Renal cortex interstitium (tissue), 11 donors: ENCODE data around the gene PLA2R1. TPM values are rescaled to one million over a fixed set of nuclear protein-coding genes. Genes with fewer than 3 reads are reported as not detected.

ENCODE experiments used
- DNase-seq, 11 donors: peaks; one replicate each; pipeline ENCODE4 v3.0.0-alpha.2; 2013; ENCODE audit warnings: low read depth in 9 of 11, low spot score in 4 of 11; ENCODE audit errors: extremely low read depth in 1 of 11
- polyA plus RNA-seq, 3 donors: library from polyadenylated mRNA; unstranded; fragments of 120-200 nt; gene quantifications; one replicate each; pipeline ENCODE4 v1.2.1, GENCODE V29; 2013; ENCODE audit not compliant: insufficient read length in 3 of 3

The PLA2R1 gene
- polyA plus RNA-seq, 3 donors = 79.0 to 117 (median 82.1) TPM

DNA sequence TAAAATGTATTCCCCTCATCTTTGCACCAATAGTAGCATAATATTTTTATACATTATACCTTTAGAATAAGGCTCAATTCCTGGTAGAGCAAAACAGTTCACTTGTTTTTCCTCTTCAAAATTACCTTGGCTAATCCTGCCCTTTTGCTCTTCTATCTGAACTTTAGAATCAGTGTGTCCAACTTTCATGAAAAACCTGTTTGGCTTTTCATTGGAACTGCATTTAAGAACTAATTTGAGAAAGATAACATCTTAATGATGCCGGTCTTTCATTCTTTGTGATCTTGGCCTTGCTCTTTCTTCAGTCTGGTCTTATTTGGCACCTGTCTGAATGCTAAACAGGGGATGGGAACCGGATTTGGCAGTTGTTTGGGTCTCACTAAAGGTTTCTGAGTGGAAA is 151.5 kb downstream of the PLA2R1 start:
- no peak for DNase-seq

DNA sequence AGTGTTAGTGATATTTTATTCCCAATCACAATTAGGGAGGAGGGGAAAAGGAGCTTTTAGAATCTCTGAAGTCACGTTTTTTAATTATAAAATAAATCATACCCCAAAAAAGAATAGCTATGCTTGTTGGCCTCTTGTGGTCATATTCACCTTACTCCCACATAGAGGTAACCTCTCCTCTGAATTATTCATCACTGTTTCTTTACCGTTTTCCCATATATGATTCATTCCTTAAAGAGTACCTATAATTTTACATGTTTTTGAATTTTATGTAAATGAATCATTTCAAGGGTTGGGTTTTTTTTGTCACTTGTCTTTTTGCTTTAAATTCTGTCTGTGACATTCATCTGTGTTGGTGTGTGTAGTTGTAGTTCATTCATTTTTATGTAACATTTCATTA is 153.8 kb downstream of the PLA2R1 start:
- DNase-seq = no peak

DNA sequence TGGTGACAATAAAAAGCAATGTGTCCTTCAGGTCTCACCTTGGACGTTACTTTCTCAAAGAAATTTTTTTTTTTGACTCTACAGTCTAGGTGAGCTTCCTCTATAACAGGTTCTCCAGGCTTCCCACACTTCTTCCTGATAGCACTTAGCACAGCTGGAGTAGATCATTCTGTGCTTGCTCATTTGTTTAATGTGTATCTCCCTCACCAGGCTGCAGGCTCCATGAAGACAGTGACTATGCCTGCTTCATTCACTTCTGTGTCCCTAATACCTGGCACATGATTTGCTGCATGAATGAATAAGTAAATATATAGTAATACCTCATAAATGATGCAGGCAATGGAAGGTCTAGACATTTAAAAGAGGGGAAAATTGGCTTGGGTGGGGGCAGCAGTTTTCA is 154.5 kb downstream of the PLA2R1 start:
- DNase-seq = no peak

DNA sequence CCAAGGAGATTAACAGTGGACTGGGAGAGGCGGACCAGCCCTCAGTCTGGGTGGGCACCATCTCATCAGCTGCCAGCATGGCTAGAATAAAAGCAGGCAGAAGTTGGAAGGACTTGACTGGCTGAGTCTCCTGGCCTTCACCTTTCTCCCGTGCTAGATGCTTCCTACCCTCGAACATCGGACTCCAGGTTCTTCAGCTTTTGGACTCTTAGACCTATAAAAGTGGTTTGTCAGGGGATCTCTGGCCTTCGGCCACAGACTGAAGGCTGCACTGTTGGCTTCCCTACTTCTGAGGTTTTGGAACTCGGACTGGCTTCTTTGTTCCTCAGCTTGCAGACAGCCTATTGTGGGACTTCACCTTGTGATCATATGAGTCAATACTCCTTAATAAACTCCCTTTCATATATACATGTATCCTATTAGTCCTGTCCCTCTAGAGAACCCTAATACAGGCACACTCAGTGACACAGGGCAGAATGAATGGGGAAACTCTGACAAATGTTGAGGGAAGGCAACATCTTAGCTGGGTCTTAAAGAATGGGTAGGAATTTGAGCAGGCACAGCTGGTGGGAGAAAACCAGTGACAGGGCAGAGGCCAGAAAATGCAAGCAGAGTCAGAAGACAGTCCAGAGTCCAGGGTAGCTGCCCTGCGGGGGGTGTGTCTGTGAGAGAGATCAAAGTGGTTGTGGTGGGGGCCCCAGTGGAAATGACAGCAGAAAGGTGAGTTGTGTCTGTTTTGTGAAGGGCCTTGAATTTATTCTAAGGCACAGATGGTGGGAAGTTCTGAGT is 156.3 kb downstream of the PLA2R1 start:
- no peak for DNase-seq

DNA sequence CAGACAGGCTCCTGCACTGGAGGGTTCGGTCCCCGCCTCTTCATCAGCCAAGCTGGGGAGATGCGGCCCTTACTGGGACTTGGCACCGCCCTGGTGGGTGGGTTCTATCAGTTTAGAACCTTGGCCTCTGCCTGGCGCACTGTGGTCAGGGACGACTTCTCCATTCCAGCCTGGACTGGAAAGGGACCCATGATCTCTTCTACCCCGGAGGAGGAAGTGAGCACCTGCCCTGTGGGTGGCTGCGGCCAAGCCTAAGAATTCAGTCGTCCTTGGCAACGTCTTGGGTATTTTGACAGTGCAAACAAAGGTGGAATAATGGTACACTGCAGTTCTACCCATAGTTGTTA is 157.5 kb downstream of the PLA2R1 start:
- DNase-seq = no peak

DNA sequence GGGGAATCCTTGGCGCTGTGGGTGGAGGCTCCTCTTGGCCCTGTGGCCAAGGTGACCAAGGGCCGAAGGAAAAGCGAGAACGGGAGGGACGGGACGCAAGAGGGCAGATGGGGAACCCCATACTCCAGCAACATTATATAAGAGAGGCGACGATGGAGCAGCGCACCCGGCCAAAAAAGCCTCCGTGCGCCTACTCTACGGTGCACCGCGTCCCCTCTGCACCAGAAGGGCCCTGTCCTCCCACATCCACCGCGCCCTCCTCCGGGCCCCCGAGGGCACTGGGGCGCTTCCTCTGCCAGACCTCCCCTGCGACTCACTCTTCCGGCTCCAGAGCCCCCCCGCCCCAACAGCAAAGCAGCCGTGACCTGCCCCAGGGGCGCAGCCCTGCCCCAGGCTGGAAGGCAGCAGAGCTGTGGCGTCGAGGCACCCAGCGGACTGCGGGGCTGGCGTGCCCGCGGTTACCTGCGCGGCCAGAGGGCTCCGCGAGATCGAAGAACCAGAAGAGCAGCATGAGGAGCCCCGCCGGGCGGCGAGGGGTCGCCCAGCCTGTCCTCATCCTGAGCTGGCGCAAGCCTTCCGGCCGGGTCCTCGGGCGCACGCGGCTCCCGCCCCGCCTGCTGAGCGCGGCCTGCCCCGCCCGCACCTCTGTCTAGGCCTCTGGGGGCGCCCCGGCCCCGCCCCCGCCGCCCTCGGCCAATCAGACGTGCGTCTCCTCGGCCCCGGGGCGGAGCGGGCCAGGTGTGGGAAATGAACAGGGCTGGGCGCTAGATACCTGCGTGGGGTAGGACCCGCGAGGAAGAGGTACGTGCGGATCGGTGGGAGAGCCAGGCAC is 158.1 kb downstream of the PLA2R1 start, which contains the start of gene LY75:
LY75 (minus strand) TSS at position 630 of the 832 bp plus-strand sequence.
- DNase-seq = peak in 3 of 11 donors; percentile 29 to 41 (median 35)

DNA sequence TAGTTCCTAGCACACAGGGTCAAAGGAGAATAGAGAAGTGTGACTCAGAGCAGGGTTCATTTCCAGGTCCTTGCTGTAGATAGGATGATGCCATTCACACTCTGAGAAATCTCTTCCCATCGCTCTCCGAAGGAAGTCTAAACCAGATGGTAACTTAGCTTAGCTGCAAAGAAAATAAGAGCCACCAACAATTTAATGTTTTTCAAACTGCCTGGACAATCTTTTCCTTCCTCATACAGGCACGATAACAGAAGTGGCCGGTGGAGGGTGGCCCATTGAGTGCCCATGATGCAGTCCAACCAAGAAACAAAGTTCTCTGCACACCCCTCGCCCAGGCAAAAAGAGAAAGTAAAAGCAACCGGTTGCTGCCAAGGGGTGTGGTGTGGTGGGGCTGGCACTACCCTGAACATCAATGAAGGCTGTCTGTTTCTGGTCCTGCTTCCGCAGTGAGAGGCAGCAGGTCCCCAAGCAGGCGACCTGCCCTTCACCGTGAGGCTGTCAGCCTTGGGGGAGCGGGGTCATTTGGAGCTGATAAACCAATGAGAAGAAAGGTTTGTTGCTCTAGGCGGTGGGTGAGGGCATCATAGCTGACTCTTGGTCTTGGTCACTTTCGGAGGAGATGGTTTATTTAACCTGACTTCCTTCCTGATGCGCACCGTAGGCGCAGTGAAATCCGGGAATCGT is 158.8 kb downstream of the PLA2R1 start:
- DNase-seq = no peak

DNA sequence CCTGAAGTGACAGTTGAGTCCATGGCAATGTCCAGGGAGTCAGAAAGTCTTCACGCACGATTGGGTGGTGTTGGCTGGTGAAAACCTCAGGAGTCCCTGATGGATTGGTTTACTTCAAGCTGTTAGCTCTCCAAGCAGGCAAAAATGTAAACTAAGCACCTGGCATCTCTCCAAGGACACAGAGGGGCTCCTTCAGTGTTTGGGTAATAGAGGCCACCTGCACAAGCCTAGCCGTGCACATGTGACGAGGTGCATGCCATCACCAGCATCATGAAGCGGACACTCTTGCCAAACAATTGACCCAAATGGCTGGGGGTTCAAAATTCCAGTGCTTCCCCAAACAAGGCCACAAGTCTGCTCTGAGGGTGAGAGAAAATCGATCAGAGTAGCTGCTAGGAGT is 159.7 kb downstream of the PLA2R1 start:
- no peak for DNase-seq

DNA sequence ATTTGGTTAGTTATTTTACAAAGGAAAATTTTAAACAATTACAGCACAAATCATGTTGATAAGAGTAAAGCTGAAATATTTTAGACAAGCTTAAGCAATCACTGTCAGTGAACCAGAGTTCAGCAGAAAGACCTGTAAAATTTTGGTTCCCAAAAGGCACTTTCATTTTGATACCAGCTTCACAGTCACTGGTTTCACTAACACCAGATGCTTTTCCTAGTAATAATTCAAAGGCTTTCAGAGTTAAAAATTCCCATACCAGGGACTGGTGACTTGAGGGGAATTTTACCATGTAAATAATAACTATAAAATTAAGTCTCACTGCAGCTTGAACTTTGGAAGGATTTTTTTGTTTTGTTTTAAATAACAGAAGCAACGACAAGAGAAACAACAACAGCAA is 162.1 kb downstream of the PLA2R1 start:
- DNase-seq = no peak

DNA sequence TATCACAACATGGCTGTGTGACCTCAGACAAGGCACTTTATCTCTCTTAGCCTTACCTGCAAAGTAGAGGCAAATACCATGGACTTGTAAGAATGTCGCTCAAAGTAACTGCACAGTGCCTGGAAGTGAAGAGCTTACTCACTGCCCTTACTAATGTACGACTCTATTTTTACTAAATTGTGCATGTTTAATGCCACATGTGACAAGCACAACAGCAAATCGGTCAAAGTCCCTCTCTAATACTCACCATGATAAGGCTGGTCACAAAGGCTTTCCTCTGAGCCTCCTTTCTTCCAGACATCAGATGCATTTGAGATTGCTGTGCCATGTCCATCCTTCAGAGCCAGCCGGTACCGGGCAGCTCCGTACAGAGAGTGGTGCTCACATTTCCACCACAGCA is 164.0 kb downstream of the PLA2R1 start:
- DNase-seq = no peak

DNA sequence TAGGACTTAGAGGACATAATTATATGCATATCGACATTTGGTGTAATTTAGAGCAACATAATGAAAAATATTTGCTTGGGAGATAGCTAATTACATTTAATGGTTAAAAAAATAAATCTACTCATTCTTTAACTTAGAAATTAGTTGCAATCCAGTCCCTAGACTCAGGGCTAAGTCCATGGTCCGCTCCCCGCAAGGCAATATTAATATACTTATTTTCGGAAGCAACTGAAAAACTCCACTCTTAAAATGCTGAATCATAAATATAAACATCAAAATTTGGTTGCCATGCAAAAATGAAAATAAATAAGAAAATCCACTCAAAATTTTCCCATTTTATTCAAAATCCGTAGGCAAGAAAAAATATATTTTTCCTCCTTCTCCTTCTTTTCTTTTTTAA is 164.7 kb downstream of the PLA2R1 start:
- DNase-seq = no peak

DNA sequence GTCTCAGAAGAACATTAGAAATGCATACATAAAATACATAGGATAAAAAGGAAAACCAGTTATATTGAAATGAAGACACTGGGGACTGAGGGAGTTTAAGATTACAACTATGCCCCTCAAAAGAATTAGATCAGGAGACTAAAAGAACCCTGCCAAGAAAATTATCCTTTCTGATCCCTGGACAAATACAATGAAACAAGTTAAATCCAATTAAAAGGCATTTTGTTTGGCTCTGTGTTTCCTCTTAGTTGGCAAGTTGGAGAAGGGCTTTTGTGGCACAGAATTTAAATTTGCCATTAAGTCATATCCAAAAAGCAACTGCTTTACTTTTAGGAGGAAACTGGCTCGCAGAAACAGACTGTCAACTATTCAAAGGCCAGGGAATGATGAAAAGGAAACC is 165.3 kb downstream of the PLA2R1 start:
- no peak for DNase-seq

DNA sequence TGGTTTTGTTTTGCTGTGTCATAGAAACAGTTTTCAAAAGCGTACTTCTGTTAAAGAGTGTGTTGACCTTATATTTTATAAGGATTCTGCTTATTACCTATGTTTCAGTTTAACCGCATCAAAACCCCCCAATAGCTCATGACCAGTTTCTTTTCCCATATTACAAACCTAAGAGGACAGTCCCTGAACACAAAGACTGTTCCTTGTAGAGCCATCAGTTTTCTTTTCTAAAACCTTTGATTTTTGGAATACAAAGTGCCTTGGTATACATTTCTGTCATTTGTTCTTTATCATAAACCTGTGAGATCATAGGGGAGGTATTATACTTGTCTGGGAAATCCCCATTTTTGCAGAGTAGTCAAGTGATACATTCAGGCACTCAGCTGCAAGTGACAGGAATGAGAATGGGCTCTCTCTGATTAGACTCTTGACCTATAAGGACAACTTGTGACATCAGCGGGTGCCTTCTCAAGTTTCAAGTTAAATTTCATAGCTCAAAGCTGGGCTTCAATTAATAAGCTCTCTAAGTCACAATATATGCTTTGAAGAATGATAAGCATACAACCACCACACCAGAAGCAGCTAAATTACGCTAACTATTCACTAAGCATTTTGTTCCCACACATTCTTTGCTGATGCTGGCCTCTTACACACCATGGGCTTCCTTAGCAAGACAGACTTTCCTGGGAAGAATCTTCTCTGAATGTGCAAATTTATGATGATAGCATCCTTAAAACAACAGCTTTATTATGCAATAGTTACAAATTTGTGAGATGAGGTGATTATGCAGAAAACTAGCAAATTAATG is 167.0 kb downstream of the PLA2R1 start:
- DNase-seq = no peak

DNA sequence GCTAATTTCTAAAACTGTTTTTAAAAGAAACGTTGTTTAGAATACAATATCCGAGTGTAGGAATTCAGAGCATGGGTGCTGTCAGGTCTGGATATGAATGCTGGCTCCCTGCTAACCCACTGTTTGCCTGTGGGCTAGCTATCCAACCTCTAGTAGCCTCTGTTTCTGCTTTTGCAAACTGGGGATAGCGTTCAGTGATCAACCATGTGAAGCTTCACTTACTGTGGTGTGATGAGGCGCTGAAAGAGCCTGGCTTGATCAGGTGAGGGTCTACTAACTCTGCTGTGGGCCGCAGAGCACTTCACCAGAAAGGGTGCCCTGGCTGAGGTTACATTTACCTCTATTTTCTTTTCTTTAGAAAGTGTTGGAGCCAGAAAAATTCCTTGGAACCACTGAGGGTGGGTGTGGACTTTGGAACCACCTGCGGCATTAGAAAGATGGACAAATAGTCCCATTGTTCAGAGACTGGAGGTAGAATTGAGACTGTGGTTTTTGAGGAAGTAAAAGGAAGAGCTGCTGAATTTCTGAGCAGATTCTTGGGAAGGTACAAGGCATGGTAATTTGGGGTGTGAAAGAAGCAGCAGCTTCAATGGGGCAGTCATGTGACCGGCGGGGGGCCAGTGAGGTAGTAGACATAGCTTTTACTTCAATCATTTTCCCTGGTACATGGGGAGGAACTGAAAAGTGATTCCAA is 168.1 kb downstream of the PLA2R1 start:
- no peak for DNase-seq

DNA sequence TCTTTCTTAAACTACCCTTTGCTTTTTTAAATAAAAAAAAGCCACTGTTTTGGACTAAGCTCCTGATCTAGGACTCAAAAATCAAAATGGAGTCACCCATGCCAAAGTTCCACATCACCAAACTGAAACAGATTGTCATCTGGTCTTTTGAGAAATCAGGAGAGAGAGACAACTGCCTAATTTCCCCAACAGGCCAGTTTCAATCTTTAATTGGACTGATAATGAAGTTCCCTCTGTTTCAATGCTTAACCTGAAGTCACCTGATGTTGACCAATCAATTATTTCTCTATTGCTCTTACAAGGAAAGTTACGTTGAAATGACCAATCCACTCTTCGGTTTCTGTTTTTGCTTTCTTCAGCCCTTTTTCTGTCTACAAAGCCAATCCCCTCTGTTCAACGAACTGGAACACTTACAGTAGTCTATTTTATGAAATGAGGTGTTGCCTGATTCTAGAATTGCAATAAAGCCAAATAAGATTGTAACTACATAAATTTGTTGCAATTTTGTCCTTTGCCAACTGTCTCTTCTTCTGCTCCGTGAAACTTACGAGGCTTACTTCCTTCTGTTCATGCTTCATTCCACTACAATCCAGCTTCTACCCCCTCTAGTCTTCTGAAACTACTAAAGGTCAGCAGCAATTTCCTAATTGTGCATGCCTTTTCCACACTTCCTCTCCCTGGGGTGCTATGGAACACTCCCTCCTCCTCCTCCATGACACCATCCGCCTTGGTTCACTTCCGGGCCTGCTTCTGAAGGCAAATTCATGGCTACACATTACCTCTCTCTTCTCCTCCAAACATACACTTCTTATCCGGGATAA is 169.2 kb downstream of the PLA2R1 start:
- DNase-seq = no peak

DNA sequence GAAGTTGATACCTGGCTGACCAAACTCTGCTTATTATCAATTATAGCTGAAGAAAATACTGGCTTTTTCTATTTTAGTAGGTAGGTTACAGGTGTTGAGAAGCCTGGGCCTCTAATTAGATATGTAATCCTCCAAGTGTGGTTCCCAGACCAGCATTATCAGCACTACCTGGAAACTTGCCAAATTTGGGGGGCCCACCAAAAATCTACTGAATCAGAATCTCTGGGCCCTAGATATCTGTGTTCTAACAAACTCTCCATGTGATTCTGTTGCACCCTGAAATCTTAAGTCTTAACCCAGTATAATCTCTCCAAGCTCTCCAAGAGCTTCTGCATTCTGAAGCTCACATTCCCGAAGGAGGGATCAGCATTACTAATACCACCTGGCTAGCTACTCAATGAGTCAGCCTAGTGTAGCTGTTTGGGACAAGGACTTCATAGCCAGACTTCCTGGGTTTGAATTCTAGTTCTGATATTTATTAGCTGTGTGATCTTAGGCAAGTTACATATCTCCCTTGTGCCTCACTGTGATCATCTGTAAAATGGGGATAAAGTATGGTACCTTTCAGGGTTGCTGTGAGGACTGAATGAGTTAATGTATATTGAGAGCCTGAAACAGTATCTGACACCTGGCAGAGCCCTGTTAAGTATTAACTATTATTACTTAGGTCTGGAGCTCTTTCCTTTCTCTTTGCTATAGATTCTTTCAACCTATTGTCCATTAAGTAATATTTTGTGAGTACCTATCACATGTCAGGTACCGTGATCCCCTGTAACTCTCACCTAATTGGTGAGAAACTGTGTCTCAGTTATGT is 170.3 kb downstream of the PLA2R1 start:
- no peak for DNase-seq

DNA sequence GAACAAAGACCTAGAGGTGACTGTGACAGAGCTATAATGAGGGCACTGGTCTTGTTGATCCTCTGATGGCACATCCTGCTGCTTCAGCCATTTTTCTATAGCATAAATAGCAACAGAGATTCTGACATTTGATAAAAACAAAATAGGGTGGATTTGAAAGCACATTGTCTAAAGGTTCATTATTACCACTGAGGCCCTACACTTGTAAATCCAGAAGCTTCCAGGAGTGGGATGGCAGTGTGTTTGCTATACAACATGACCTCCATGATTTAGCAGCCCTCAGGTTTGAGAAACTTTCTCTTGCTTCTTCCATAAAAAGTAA is 171.2 kb downstream of the PLA2R1 start:
- no peak for DNase-seq
